ENCODE measurements around the gene TBC1D21.

DNA sequence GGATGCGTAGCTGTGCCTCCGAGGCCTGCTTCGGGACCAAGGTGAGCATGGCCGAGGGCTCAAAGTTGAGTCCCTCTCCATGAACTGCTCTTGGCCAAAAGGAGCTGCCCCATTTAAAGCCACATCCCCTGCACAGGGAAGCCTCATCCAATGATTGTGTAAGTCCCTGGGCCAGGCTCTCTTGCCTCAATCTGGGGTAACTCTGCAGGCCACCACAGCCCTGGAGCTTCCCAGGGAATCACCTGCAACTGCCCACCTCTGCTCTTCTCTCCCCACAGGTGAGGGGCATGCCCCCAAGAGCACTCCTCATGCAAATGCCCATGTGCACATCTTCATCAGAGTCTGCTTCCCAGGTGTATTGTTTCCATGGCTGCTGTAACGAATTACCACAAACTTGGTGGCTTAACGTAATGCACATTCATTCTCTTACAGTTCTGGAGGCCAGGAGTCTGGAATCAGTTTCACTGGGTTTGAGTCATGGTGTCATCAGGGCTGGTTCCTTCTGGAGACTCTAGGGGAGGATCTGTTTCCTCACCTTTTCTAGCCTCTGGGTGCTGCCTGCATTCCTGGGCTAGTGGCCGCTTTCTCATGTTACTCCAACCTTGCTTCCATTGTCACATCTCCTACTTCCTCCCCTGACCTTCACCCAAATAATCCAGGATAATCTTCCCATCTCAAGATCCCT is 27.9 kb downstream of the TBC1D21 start:
- no peak for TF ChIP-seq CTCF (conservative IDR thresholded peaks at IDR 0.05; ENCODE audit: low read depth, low read length)
- no peak for TF ChIP-seq MAZ (IDR thresholded peaks at IDR 0.05; ENCODE audit: borderline replicate concordance, low read depth, low read length)
- TF ChIP-seq, protein P1, sequence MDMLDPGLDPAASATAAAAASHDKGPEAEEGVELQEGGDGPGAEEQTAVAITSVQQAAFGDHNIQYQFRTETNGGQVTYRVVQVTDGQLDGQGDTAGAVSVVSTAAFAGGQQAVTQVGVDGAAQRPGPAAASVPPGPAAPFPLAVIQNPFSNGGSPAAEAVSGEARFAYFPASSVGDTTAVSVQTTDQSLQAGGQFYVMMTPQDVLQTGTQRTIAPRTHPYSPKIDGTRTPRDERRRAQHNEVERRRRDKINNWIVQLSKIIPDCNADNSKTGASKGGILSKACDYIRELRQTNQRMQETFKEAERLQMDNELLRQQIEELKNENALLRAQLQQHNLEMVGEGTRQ (IDR thresholded peaks at IDR 0.05; ENCODE audit: low read depth, low read length): no peak
- TF ChIP-seq POLR2A (IDR thresholded peaks at IDR 0.05; ENCODE audit: low read depth, low read length): no peak
- TF ChIP-seq MAFK (IDR thresholded peaks at IDR 0.05; ENCODE audit: low read depth, low read length): no peak
- TF ChIP-seq RCOR1 (IDR thresholded peaks at IDR 0.05; ENCODE audit: insufficient replicate concordance, low read length): no peak
- no peak for TF ChIP-seq RAD21 (IDR thresholded peaks at IDR 0.05; ENCODE audit: low read length)
- TF ChIP-seq SMC3 (IDR thresholded peaks at IDR 0.05; ENCODE audit: low read depth, low read length): no peak
- no peak for TF ChIP-seq RFX5 (IDR thresholded peaks at IDR 0.05; ENCODE audit: low read depth, low read length)
- TF ChIP-seq BHLHE40 (IDR thresholded peaks at IDR 0.05; ENCODE audit: low read depth, low read length): no peak
- TF ChIP-seq MXI1 (IDR thresholded peaks at IDR 0.05; ENCODE audit: borderline replicate concordance, low read depth, low read length): no peak
- no peak for TF ChIP-seq FOS (IDR thresholded peaks at IDR 0.05; ENCODE audit: low read depth, low read length)
- no peak for TF ChIP-seq CEBPB (IDR thresholded peaks at IDR 0.05; ENCODE audit: low read depth, low read length)
- no peak for TF ChIP-seq NFE2L2 (IDR thresholded peaks at IDR 0.05; ENCODE audit: low read depth, low read length)

Measured in IMR-90 (cell line).